GM12875 (cell line): ENCODE data around the gene RNF123.

Experiments used
- H3K4me3 ChIP-seq: one replicate; pipeline ENCODE4 v1.5.1; 2011; ENCODE audit warnings: low read depth, low read length, control low read depth
- CTCF ChIP-seq: IDR thresholded peaks from 2 replicates; pipeline ENCODE4 v1.5.1; 2011; ENCODE audit warnings: low read depth, mild to moderate bottlenecking, control low read depth, inconsistent platforms, low read length, moderate library complexity, borderline replicate concordance; ENCODE audit not compliant: insufficient read depth

Gene RNF123

GRCh38 chr3:49716691-49717210 lies 27.4 kb downstream of the RNF123 start:
- no peak for TF ChIP-seq CTCF
- no peak overlapping the region for H3K4me3 ChIP-seq

DNA sequence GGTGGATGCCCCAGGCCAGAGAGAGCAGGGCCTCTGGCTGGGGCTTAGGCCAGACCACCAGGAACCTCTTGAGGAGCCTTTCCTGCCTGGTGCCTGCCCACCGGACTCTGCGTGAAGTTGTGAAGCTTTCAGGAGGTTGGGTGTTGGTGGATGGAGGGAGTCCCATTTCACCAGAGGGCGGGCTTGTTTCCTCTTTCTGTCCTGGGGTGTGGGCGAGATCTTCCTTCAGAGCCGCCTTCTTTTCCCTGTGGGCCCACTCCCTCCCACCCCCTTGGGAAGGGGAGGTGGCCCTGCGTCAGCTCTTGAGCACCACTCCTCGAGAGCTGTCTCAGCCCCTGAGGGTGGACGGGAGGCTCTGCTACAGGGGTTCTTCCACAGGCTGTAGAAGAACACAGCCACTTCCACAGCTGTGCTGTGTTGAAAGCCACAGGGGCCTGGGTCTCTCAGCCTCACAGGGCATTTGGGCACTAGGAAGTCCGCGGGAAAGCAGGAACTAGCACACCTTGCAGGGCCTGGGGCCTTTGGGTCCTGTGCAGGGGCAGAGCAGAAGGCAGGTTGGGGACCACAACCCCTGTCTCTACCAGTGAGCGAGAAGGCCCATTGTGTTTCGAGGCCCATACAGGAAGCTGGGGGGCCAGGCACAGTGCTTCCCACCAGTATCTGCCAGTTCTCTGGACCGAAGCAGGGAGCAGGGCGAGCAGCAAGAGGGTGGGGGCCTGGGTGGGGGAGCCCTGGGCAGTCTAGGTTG lies 28.0 kb downstream of the RNF123 start:
- H3K4me3 ChIP-seq: no peak overlapping the region
- TF ChIP-seq CTCF: no peak

GRCh38 chr3:49717959-49718857 lies 28.9 kb downstream of the RNF123 start:
- H3K4me3 ChIP-seq: no peak overlapping the region

DNA sequence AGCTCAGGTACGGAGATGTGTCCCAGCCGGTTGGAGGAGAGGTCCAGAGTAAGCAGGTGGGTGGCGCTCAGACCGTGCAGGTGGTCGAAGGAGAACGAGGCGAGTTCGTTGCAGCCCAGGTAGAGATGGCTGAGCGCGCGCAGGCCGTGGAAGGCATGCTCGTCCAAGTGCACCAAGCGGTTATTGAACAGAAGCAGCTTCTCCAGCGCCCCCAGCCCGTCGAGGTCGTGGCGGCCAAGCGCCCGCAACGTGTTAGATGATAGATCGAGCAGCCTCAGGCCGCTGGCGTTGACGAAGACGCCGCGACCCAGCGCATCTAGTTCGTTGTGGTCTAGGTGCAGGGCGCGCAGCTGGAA lies 29.5 kb downstream of the RNF123 start:
- peak overlapping the region; percentile 65 for H3K4me3 ChIP-seq
- no peak for TF ChIP-seq CTCF

More at GRCh38 chr3:49717959-49718857, 28.9 kb downstream of the RNF123 start:
- no peak for TF ChIP-seq CTCF

- TF ChIP-seq CTCF: peak; percentile 92
- H3K4me3 ChIP-seq: peak within 1 kb of the TSS; percentile 65
Observed at GRCh38 chr3:49719214-49719884, 30.0 kb downstream of the RNF123 start, which contains the start of gene AMIGO3. Gene AMIGO3, minus strand, starts transcription at chr3:49719684. Its CDS starts 219 bp downstream, at chr3:49719465.

GRCh38 chr3:49720855-49721595 lies 31.7 kb downstream of the RNF123 start:
- TF ChIP-seq CTCF: no peak
- H3K4me3 ChIP-seq: no peak overlapping the region
